Myocyte (in vitro differentiated cells): ENCODE results near the gene MRPL20. TPM values are rescaled to one million over a fixed set of nuclear protein-coding genes. Genes with fewer than 3 reads are reported as not detected.
"Not testable (repeated sequence)": the region's sequence is repeated elsewhere in the genome, so short reads cannot be mapped to it uniquely, and the experiment has no call there.

Source experiments
- DNase-seq: peaks from one replicate; pipeline ENCODE4 v3.0.0-alpha.2; 2012; ENCODE audit warnings: low read depth
- total RNA-seq: library from RNA; depleted of rRNA; stranded (reverse); fragments of >200 nt; gene quantifications from 2 replicates; pipeline ENCODE4 v1.2.3, GENCODE V29; 2014

MRPL20 gene
- total RNA-seq, 1 donor from 2014 or later, result 113 TPM

GRCh38 chr1:1427106-1427819 lies 20.2 kb upstream of the MRPL20 start:
- DNase-seq, result no peak

GRCh38 chr1:1426496-1427105 lies 19.5 kb upstream of the MRPL20 start:
- no peak for DNase-seq

GRCh38 chr1:1425753-1426495 lies 18.8 kb upstream of the MRPL20 start:
- no peak for DNase-seq

GRCh38 chr1:1425426-1425752 lies 18.3 kb upstream of the MRPL20 start:
- DNase-seq, result no peak

- DNase-seq, result no peak
These were observed 17.6 kb upstream of the MRPL20 start for GRCh38 chr1:1424707-1425106.

- no peak for DNase-seq
These were observed 16.1 kb upstream of the MRPL20 start for GRCh38 chr1:1423245-1423597.

- DNase-seq, result no peak
These were observed 15.6 kb upstream of the MRPL20 start for GRCh38 chr1:1422465-1423244.

GRCh38 chr1:1421907-1422464 lies 14.9 kb upstream of the MRPL20 start:
- no peak for DNase-seq

GRCh38 chr1:1421147-1421906 lies 14.2 kb upstream of the MRPL20 start, which contains the start of gene ANKRD65:
Gene ANKRD65, minus strand, starts transcription at chr1:1421276. Its CDS starts 271 bp downstream, at chr1:1421005.
- no peak for DNase-seq

- no peak for DNase-seq
These were observed 13.6 kb upstream of the MRPL20 start for GRCh38 chr1:1420654-1421141.

- no peak for DNase-seq
These were observed 12.9 kb upstream of the MRPL20 start for GRCh38 chr1:1419813-1420653.

GRCh38 chr1:1419363-1419812 lies 12.3 kb upstream of the MRPL20 start:
- no peak for DNase-seq

GRCh38 chr1:1418464-1419362 lies 11.6 kb upstream of the MRPL20 start:
- DNase-seq, result no peak

GRCh38 chr1:1417825-1418463 lies 10.9 kb upstream of the MRPL20 start:
- not testable (repeated sequence) for DNase-seq

- DNase-seq, result not testable (repeated sequence)
These were observed 10.3 kb upstream of the MRPL20 start for GRCh38 chr1:1417396-1417795.

GRCh38 chr1:1415751-1416150 lies 8.7 kb upstream of the MRPL20 start:
- DNase-seq, result no peak

- not testable (repeated sequence) for DNase-seq
These were observed 5.3 kb upstream of the MRPL20 start for GRCh38 chr1:1412311-1412902.
